HUDEP-2 (cell line): Measurements from ENCODE around the gene ZNF765.
A peak's percentile ranks its signal among the peaks of the same experiment; 100 is the strongest.
"Not testable (repeated sequence)": the region's sequence is repeated elsewhere in the genome, so short reads cannot be mapped to it uniquely, and the experiment has no call there.

Experiments used
- DNase-seq, 76 experiments: peaks; one replicate each; lab custom pipeline; 2025; ENCODE audit not compliant: unreplicated experiment in 76 of 76; lab: John Stamatoyannopoulos, UW

ZNF765 gene

GRCh38 chr19:53394974-53395839, at the start of gene ZNF765:
TSS of gene ZNF765 (plus strand) at chr19:53395149. CDS start at chr19:53398016, 2,867 bp downstream.
- DNase-seq = peak in 75 of 76 experiments; percentile 28 to 98 (median 90)

- DNase-seq = no peak
Measured at GRCh38 chr19:53355739-53356138, 39.2 kb upstream of the ZNF765 start.

- peak in 1 of 76 experiments; percentile 2 for DNase-seq
Measured at GRCh38 chr19:53357821-53358581, 36.9 kb upstream of the ZNF765 start.

- DNase-seq = not testable (repeated sequence)
Measured at GRCh38 chr19:53360056-53360455, 34.9 kb upstream of the ZNF765 start.

- DNase-seq = peak in 74 of 76 experiments; percentile 14 to 94 (median 80)
Measured at GRCh38 chr19:53365134-53365898, 29.6 kb upstream of the ZNF765 start, which contains the start of gene ZNF525. TSS of gene ZNF525 (plus strand) at chr19:53365705. CDS start at chr19:53372282, 6,577 bp downstream.

GRCh38 chr19:53365899-53366493, 29.0 kb upstream of the ZNF765 start:
- peak in 23 of 76 experiments; percentile 17 to 53 (median 37) for DNase-seq

GRCh38 chr19:53372196-53372595, 22.8 kb upstream of the ZNF765 start:
- no peak for DNase-seq

- DNase-seq = no peak
Measured at GRCh38 chr19:53374288-53374687, 20.7 kb upstream of the ZNF765 start.

GRCh38 chr19:53374743-53375142, 20.2 kb upstream of the ZNF765 start:
- no peak for DNase-seq

GRCh38 chr19:53381376-53381775, 13.6 kb upstream of the ZNF765 start:
- no peak for DNase-seq

- DNase-seq = no peak
Measured at GRCh38 chr19:53388168-53388567, 6.8 kb upstream of the ZNF765 start.

- no peak for DNase-seq
Measured at GRCh38 chr19:53388904-53389303, 6.0 kb upstream of the ZNF765 start.

GRCh38 chr19:53389571-53389970, 5.4 kb upstream of the ZNF765 start:
- DNase-seq = no peak

- no peak for DNase-seq
Measured at GRCh38 chr19:53389978-53390377, 5.0 kb upstream of the ZNF765 start.

GRCh38 chr19:53394522-53394973, 401 bp upstream of the ZNF765 start:
- DNase-seq = no peak

- not testable (repeated sequence) for DNase-seq
Measured at GRCh38 chr19:53395840-53396524, 1.0 kb downstream of the ZNF765 start.

- no peak for DNase-seq
Measured at GRCh38 chr19:53396525-53396868, 1.5 kb downstream of the ZNF765 start.

GRCh38 chr19:53397918-53398317, 3.0 kb downstream of the ZNF765 start:
- not testable (repeated sequence) for DNase-seq

GRCh38 chr19:53409505-53410204, 14.7 kb downstream of the ZNF765 start:
- DNase-seq = no peak
